Activated naive CD8-positive, alpha-beta T cell (primary cell): ENCODE measurements around the gene SLC51B.
"Not testable (repeated sequence)": the region's sequence is repeated elsewhere in the genome, so short reads cannot be mapped to it uniquely, and the experiment has no call there.

ENCODE experiments used
- H3K27ac Mint-ChIP-seq: one replicate; pipeline ENCODE4 v1.8.0; 2021; ENCODE audit warnings: mixed read lengths
- H3K27me3 Mint-ChIP-seq: one replicate; pipeline ENCODE4 v1.8.0; 2021; ENCODE audit warnings: mixed read lengths
- H3K36me3 Mint-ChIP-seq: one replicate; pipeline ENCODE4 v1.8.0; 2021; ENCODE audit warnings: mixed read lengths
- H3K4me1 Mint-ChIP-seq: one replicate; pipeline ENCODE4 v1.8.0; 2021; ENCODE audit warnings: low read depth, mixed read lengths
- H3K4me3 Mint-ChIP-seq: one replicate; pipeline ENCODE4 v1.8.0; 2021; ENCODE audit warnings: mild to moderate bottlenecking, mixed read lengths
- H3K9me3 Mint-ChIP-seq: one replicate; pipeline ENCODE4 v1.8.0; 2021; ENCODE audit warnings: low read depth, mixed read lengths

SLC51B gene

GRCh38 chr15:65067317-65067644 lies 22.1 kb downstream of the SLC51B start:
- peaks cover 14% of the 10 kb centered on the region for H3K27me3 Mint-ChIP-seq
- H3K4me3 Mint-ChIP-seq, result peak overlapping the region; percentile 63
- H3K36me3 Mint-ChIP-seq, result no peaks in the 10 kb centered on the region
- no peaks in the 10 kb centered on the region for H3K9me3 Mint-ChIP-seq
- H3K4me1 Mint-ChIP-seq, result peaks cover 8% of the 10 kb centered on the region
- H3K27ac Mint-ChIP-seq, result no peak overlapping the region

- Mint-ChIP-seq H3K27ac (no peak within 1 kb of the TSS), H3K36me3 (no peaks in the 10 kb centered on the region), H3K27me3 (peaks cover 14% of the 10 kb centered on the region), H3K4me3 (peak within 1 kb of the TSS; percentile 63), H3K4me1 (peaks cover 8% of the 10 kb centered on the region), H3K9me3 (no peaks in the 10 kb centered on the region)
These were observed 22.6 kb downstream of the SLC51B start, which contains the start of gene RASL12 for GRCh38 chr15:65067645-65068402. Gene RASL12, minus strand, starts transcription at chr15:65067991. Its CDS starts 156 bp downstream, at chr15:65067835.

- H3K4me3 Mint-ChIP-seq, result peak overlapping the region; percentile 63
- peaks cover 8% of the 10 kb centered on the region for H3K4me1 Mint-ChIP-seq
- H3K9me3 Mint-ChIP-seq, result no peaks in the 10 kb centered on the region
- no peak overlapping the region for H3K27ac Mint-ChIP-seq
- H3K27me3 Mint-ChIP-seq, result peaks cover 12% of the 10 kb centered on the region
- no peaks in the 10 kb centered on the region for H3K36me3 Mint-ChIP-seq
These were observed 23.2 kb downstream of the SLC51B start for GRCh38 chr15:65068403-65068788.

- H3K4me1 Mint-ChIP-seq, result peaks cover 8% of the 10 kb centered on the region
- no peaks in the 10 kb centered on the region for H3K9me3 Mint-ChIP-seq
- peaks cover 11% of the 10 kb centered on the region for H3K27me3 Mint-ChIP-seq
- H3K27ac Mint-ChIP-seq, result no peak overlapping the region
- H3K36me3 Mint-ChIP-seq, result no peaks in the 10 kb centered on the region
- no peak overlapping the region for H3K4me3 Mint-ChIP-seq
These were observed 24.0 kb downstream of the SLC51B start for GRCh38 chr15:65069179-65069578.

- no peak overlapping the region for H3K27ac Mint-ChIP-seq
- H3K9me3 Mint-ChIP-seq, result no peaks in the 10 kb centered on the region
- no peak overlapping the region for H3K4me3 Mint-ChIP-seq
- H3K36me3 Mint-ChIP-seq, result no peaks in the 10 kb centered on the region
- peaks cover 8% of the 10 kb centered on the region for H3K4me1 Mint-ChIP-seq
- peaks cover 11% of the 10 kb centered on the region for H3K27me3 Mint-ChIP-seq
These were observed 24.8 kb downstream of the SLC51B start for GRCh38 chr15:65069779-65070546.

GRCh38 chr15:65071381-65071811 lies 26.2 kb downstream of the SLC51B start:
- Mint-ChIP-seq H3K4me1 (peaks cover 9% of the 10 kb centered on the region), H3K27ac (no peak overlapping the region)

GRCh38 chr15:65072027-65072426 lies 26.8 kb downstream of the SLC51B start:
- H3K9me3 Mint-ChIP-seq, result no peaks in the 10 kb centered on the region
- no peak overlapping the region for H3K27ac Mint-ChIP-seq

More at GRCh38 chr15:65071381-65071811, 26.2 kb downstream of the SLC51B start:
- H3K9me3 Mint-ChIP-seq, result no peaks in the 10 kb centered on the region
- peaks cover 12% of the 10 kb centered on the region for H3K27me3 Mint-ChIP-seq
- H3K36me3 Mint-ChIP-seq, result no peaks in the 10 kb centered on the region
- H3K4me3 Mint-ChIP-seq, result no peak overlapping the region

GRCh38 chr15:65072617-65073016 lies 27.4 kb downstream of the SLC51B start:
- H3K27me3 Mint-ChIP-seq, result peaks cover 10% of the 10 kb centered on the region
- H3K36me3 Mint-ChIP-seq, result no peaks in the 10 kb centered on the region
- H3K4me3 Mint-ChIP-seq, result no peak overlapping the region
- peaks cover 7% of the 10 kb centered on the region for H3K4me1 Mint-ChIP-seq
- H3K9me3 Mint-ChIP-seq, result no peaks in the 10 kb centered on the region
- no peak overlapping the region for H3K27ac Mint-ChIP-seq

More at GRCh38 chr15:65072027-65072426, 26.8 kb downstream of the SLC51B start:
- Mint-ChIP-seq H3K36me3 (no peaks in the 10 kb centered on the region), H3K4me3 (no peak overlapping the region), H3K4me1 (peaks cover 10% of the 10 kb centered on the region), H3K27me3 (peaks cover 13% of the 10 kb centered on the region)

- H3K9me3 Mint-ChIP-seq, H3K4me1 Mint-ChIP-seq, H3K36me3 Mint-ChIP-seq, H3K27ac Mint-ChIP-seq, H3K4me3 Mint-ChIP-seq: not testable (repeated sequence)
- peaks cover 14% of the 10 kb centered on the region for H3K27me3 Mint-ChIP-seq
These were observed 29.8 kb downstream of the SLC51B start for GRCh38 chr15:65074946-65075345.

GRCh38 chr15:65075607-65076395 lies 30.6 kb downstream of the SLC51B start:
- H3K4me1 Mint-ChIP-seq, H3K4me3 Mint-ChIP-seq, H3K36me3 Mint-ChIP-seq, H3K9me3 Mint-ChIP-seq, H3K27ac Mint-ChIP-seq: not testable (repeated sequence)
- peaks cover 14% of the 10 kb centered on the region for H3K27me3 Mint-ChIP-seq

GRCh38 chr15:65076486-65077290 lies 31.5 kb downstream of the SLC51B start, which contains the start of gene KBTBD13:
Gene KBTBD13, plus strand, starts transcription at chr15:65076746. Its CDS starts 70 bp downstream, at chr15:65076816.
- no peaks in the 10 kb centered on the region for H3K36me3 Mint-ChIP-seq

GRCh38 chr15:65077291-65077980 lies 32.2 kb downstream of the SLC51B start:
- Mint-ChIP-seq H3K27ac (no peak overlapping the region), H3K27me3 (peaks cover 16% of the 10 kb centered on the region), H3K36me3 (no peaks in the 10 kb centered on the region), H3K4me1 (peaks cover 19% of the 10 kb centered on the region), H3K4me3 (peak overlapping the region; percentile 59), H3K9me3 (no peaks in the 10 kb centered on the region)

More at GRCh38 chr15:65076486-65077290, 31.5 kb downstream of the SLC51B start, which contains the start of gene KBTBD13:
- no peak within 1 kb of the TSS for H3K4me3 Mint-ChIP-seq
- peaks cover 11% of the 10 kb centered on the region for H3K4me1 Mint-ChIP-seq
- no peak within 1 kb of the TSS for H3K27ac Mint-ChIP-seq
- H3K9me3 Mint-ChIP-seq, result no peaks in the 10 kb centered on the region
- H3K27me3 Mint-ChIP-seq, result peaks cover 16% of the 10 kb centered on the region

- H3K9me3 Mint-ChIP-seq, result no peaks in the 10 kb centered on the region
- H3K36me3 Mint-ChIP-seq, result no peaks in the 10 kb centered on the region
- peaks cover 24% of the 10 kb centered on the region for H3K4me1 Mint-ChIP-seq
- no peak overlapping the region for H3K27ac Mint-ChIP-seq
- H3K4me3 Mint-ChIP-seq, result peak overlapping the region; percentile 59
- H3K27me3 Mint-ChIP-seq, result peaks cover 16% of the 10 kb centered on the region
These were observed 32.8 kb downstream of the SLC51B start for GRCh38 chr15:65077981-65078352.

- no peak overlapping the region for H3K4me3 Mint-ChIP-seq
- H3K36me3 Mint-ChIP-seq, result no peaks in the 10 kb centered on the region
- peaks cover 24% of the 10 kb centered on the region for H3K4me1 Mint-ChIP-seq
- no peaks in the 10 kb centered on the region for H3K9me3 Mint-ChIP-seq
- no peak overlapping the region for H3K27ac Mint-ChIP-seq
- H3K27me3 Mint-ChIP-seq, result peaks cover 16% of the 10 kb centered on the region
These were observed 34.4 kb downstream of the SLC51B start for GRCh38 chr15:65079580-65079979.
